K562 (cell line): ENCODE results near the gene ERN1. TPM values are rescaled to one million over a fixed set of nuclear protein-coding genes. Genes with fewer than 3 reads are reported as not detected.

Source experiments
- NBN ChIP-seq: fragments of 450-650 bp; IDR thresholded peaks from 2 replicates; pipeline ENCODE4 v1.6.1; 2016; ENCODE audit warnings: low read depth, mild to moderate bottlenecking
- POU5F1 ChIP-seq: fragments of 150-350 bp; IDR thresholded peaks from 2 replicates; pipeline ENCODE4 v1.6.1; 2014; ENCODE audit warnings: borderline replicate concordance, low read length, low read depth, mild to moderate bottlenecking; ENCODE audit not compliant: partially characterized antibody
- RBM22 ChIP-seq: fragments of 200-400 bp; formaldehyde crosslinking; IDR thresholded peaks from 2 replicates; pipeline ENCODE4 v1.6.1; 2018; ENCODE audit warnings: low read length, low read depth; ENCODE audit not compliant: poor library complexity, severe bottlenecking
- RERE ChIP-seq: sonication (generic); formaldehyde crosslinking; IDR thresholded peaks from 2 replicates; pipeline ENCODE4 v1.8.0; 2023; ENCODE audit warnings: missing genetic modification reagents, mild to moderate bottlenecking, borderline replicate concordance
- SPI1 ChIP-seq: IDR thresholded peaks from 2 replicates; pipeline ENCODE4 v1.6.1; 2011; ENCODE audit warnings: low read depth, low read length, control low read depth, borderline replicate concordance
- THRAP3 ChIP-seq: fragments of 450-650 bp; IDR thresholded peaks from 2 replicates; pipeline ENCODE4 v1.6.1; 2016; ENCODE audit warnings: mild to moderate bottlenecking, inconsistent platforms, borderline replicate concordance
- WHSC1 ChIP-seq: IDR thresholded peaks from one replicate; pipeline ENCODE4 v1.6.1; 2012; ENCODE audit warnings: low read length, control low read depth, inconsistent platforms
- XRCC4 ChIP-seq: IDR thresholded peaks from one replicate; pipeline ENCODE4 v1.6.1; 2011; ENCODE audit not compliant: insufficient read depth, insufficient read length; ENCODE audit errors: extremely low read depth
- YBX1 ChIP-seq: fragments of 450-650 bp; IDR thresholded peaks from 2 replicates; pipeline ENCODE4 v1.7.1; 2016; ENCODE audit warnings: mild to moderate bottlenecking
- ZNF395 ChIP-seq: fragments of 200-800 bp; sonication (Bioruptor generic); IDR thresholded peaks from 2 replicates; pipeline ENCODE4 v1.6.1; 2017; ENCODE audit warnings: missing genetic modification characterization, missing compliant biosample characterization
- ZSCAN29 ChIP-seq: fragments of 450-650 bp; IDR thresholded peaks from 2 replicates; pipeline ENCODE4 v1.6.1; 2017
- polyA plus RNA-seq, 8 experiments: library from polyadenylated mRNA; depleted of rRNA in 4 of 8; stranded (reverse) in 5 of 8; unstranded in 3 of 8; fragments of >200 nt; fragmentation: Nextera tagmentation in 2 of 8; fragmentation: Illumina TruSeq in 1 of 8; extraction: Ambion mirVana in 2 of 8; extraction: Trizol in 1 of 8; gene quantifications; 2 replicates each; pipeline versions ENCODE4 v1.2.1 to v1.2.3, GENCODE V29; 2011 to 2014; ENCODE audit warnings: inconsistent platforms in 1 of 8, missing spikeins in 1 of 8
- total RNA-seq, 7 experiments: library from RNA; depleted of rRNA in 6 of 7; stranded (reverse); fragments of >200 nt in 6 of 7; fragmentation: Illumina TruSeq in 2 of 7; extraction: Trizol in 2 of 7; gene quantifications; 2 replicates each; pipeline versions ENCODE4 v1.2.1 to v1.2.3, GENCODE V29; 2011 to 2021; ENCODE audit warnings: low replicate concordance in 1 of 7

The ERN1 gene
- total and polyA plus RNA-seq, 9 of the 15 experiments (the other 6 are each of a cell fraction or from before 2014, with no cell fraction given): 2.1 to 22.5 (median 7.3) TPM

- TF ChIP-seq ZNF395 (CRISPR knock-in tag) (no peak), POU5F1 (no peak), RBM22 (no peak), YBX1 (no peak), XRCC4 (no peak), WHSC1 (no peak), NBN (no peak), SPI1 (no peak), ZSCAN29 (no peak), RERE (CRISPR knock-in tag) (no peak), THRAP3 (no peak)
Measured at GRCh38 chr17:64154717-64155116, 24.8 kb upstream of the ERN1 start (continued).
